Naive thymus-derived CD4-positive, alpha-beta T cell (primary cell): ENCODE measurements around the gene RAB1B. TPM values are rescaled to one million over a fixed set of nuclear protein-coding genes. Genes with fewer than 3 reads are reported as not detected.
"Not testable (repeated sequence)": the region's sequence is repeated elsewhere in the genome, so short reads cannot be mapped to it uniquely, and the experiment has no call there.

ENCODE experiments used
- ATAC-seq: fragments of 150-1000 bp; cut with Tn5 transposase; 2 replicates; pipeline ENCODE4 v1.10.0; 2021; ENCODE audit warnings: mild to moderate bottlenecking, moderate library complexity
- CTCF ChIA-PET: fragments of 350-600 bp; sonication (Branson Sonifier 250); formaldehyde crosslinking; loops from one replicate; lab custom pipeline; 2021; ENCODE audit warnings: antibody characterized with exemption; lab: Charles Lee
- POLR2A ChIA-PET: fragments of 350-600 bp; sonication (Branson Sonifier 250); formaldehyde crosslinking; loops from one replicate; lab custom pipeline; 2021; ENCODE audit warnings: antibody characterized with exemption, inconsistent platforms; lab: Charles Lee
- DNase-seq, 9 donors: peaks; one replicate each; pipeline versions ENCODE4 v3.0.0 to v3.0.0-alpha.2; 2020 to 2022; ENCODE audit warnings: mixed read lengths in 1 of 9
- H3K27ac ChIP-seq: one replicate; pipeline ENCODE4 v1.7.0; 2013; ENCODE audit warnings: mild to moderate bottlenecking, low read depth, low read length, moderate library complexity
- H3K27me3 ChIP-seq, 2 donors: one replicate each; pipeline ENCODE4 v1.7.0; 2013; ENCODE audit warnings: low read length in 2 of 2, mild to moderate bottlenecking in 2 of 2, moderate library complexity in 2 of 2; ENCODE audit not compliant: control insufficient read depth in 2 of 2, insufficient read depth in 2 of 2
- H3K36me3 ChIP-seq, 3 experiments: 1 replicate in 2 of 3; 2 replicates in 1 of 3; pipeline ENCODE4 v1.7.0; 2013; ENCODE audit warnings: low read length in 3 of 3, mild to moderate bottlenecking in 3 of 3, moderate library complexity in 1 of 3; ENCODE audit not compliant: insufficient read depth in 3 of 3, control insufficient read depth in 2 of 3
- H3K4me1 ChIP-seq, 2 donors: one replicate each; pipeline ENCODE4 v1.7.0; 2013; ENCODE audit warnings: low read length in 2 of 2, mild to moderate bottlenecking in 2 of 2, moderate library complexity in 1 of 2; ENCODE audit not compliant: control insufficient read depth in 2 of 2, insufficient read depth in 2 of 2
- H3K4me3 ChIP-seq: 2 replicates; pipeline ENCODE4 v1.7.0; 2013; ENCODE audit warnings: mild to moderate bottlenecking, low read length
- H3K9me3 ChIP-seq, 3 experiments: 1 replicate in 2 of 3; 2 replicates in 1 of 3; pipeline ENCODE4 v1.7.0; 2013; ENCODE audit warnings: low read length in 3 of 3; ENCODE audit not compliant: control insufficient read depth in 2 of 3
- H3K27ac Mint-ChIP-seq, 9 donors: one replicate each; pipeline ENCODE4 v1.8.0; 2020 to 2022; ENCODE audit warnings: mixed read lengths in 9 of 9, mild to moderate bottlenecking in 8 of 9, moderate library complexity in 5 of 9, inconsistent platforms in 2 of 9
- H3K27me3 Mint-ChIP-seq, 5 donors: one replicate each; pipeline ENCODE4 v1.8.0; 2021 to 2022; ENCODE audit warnings: mixed read lengths in 5 of 5, mild to moderate bottlenecking in 1 of 5
- H3K36me3 Mint-ChIP-seq, 5 donors: one replicate each; pipeline ENCODE4 v1.8.0; 2020 to 2022; ENCODE audit warnings: mixed read lengths in 5 of 5, mild to moderate bottlenecking in 3 of 5, inconsistent platforms in 1 of 5
- H3K4me1 Mint-ChIP-seq, 7 donors: one replicate each; pipeline ENCODE4 v1.8.0; 2020 to 2022; ENCODE audit warnings: mixed read lengths in 7 of 7, mild to moderate bottlenecking in 3 of 7, inconsistent platforms in 1 of 7
- H3K4me3 Mint-ChIP-seq, 10 donors: one replicate each; pipeline ENCODE4 v1.8.0; 2020 to 2022; ENCODE audit warnings: mild to moderate bottlenecking in 10 of 10, mixed read lengths in 10 of 10, moderate library complexity in 6 of 10, inconsistent platforms in 2 of 10
- H3K9me3 Mint-ChIP-seq, 11 donors: one replicate each; pipeline ENCODE4 v1.8.0; 2020 to 2022; ENCODE audit warnings: mixed read lengths in 11 of 11, mild to moderate bottlenecking in 4 of 11, inconsistent platforms in 1 of 11, moderate library complexity in 1 of 11
- intact Hi-C, 2 donors: fragments of 100-400 bp; cut with micrococcal nuclease; formaldehyde crosslinking; loops; one replicate each; pipeline ENCODE4 v1.15.1; 2023
- polyA plus RNA-seq, 2 donors: library from polyadenylated mRNA; unstranded; fragments of 300-500 nt; fragmentation: Illumina TruSeq; gene quantifications; one replicate each; pipeline ENCODE4 v1.2.3, GENCODE V29; 2021
- total RNA-seq, 6 experiments: library from RNA in 5 of 6; stranded (reverse) in 5 of 6; gene quantifications; 1 replicate in 5 of 6; 2 replicates in 1 of 6; pipeline ENCODE4 v1.2.3 and lab custom pipeline; 2021 to 2026

Gene RAB1B
- total and polyA plus RNA-seq, 7 experiments from 2014 or later: 11.3 to 151 (median 64.8) TPM

- ATAC-seq: no peak
- DNase-seq: no peak
- Histone ChIP-seq H3K27ac (no peak overlapping the region), H3K4me1 (peaks cover 11 to 28% of the 10 kb centered on the region in 2 donors), H3K4me3 (no peak overlapping the region), H3K9me3 (no peaks in the 10 kb centered on the region), H3K36me3 (peaks cover 10 to 51% (median 14%) of the 10 kb centered on the region in 3 experiments), H3K27me3 (no peaks in the 10 kb centered on the region)
- ChIA-PET CTCF (no interaction called here), POLR2A (interaction anchor here (0.5 kb wide), 1 partner anchor 200 kb away, joined by 3 read pairs; no protein-coding TSS in a partner anchor)
- Mint-ChIP-seq H3K4me3 (no peak overlapping the region), H3K36me3 (peaks cover 8 to 21% (median 11%) of the 10 kb centered on the region in 5 donors), H3K4me1 (peaks cover 11 to 40% (median 22%) of the 10 kb centered on the region in 7 donors), H3K27me3 (peaks cover 0 to 13% (median 0%) of the 10 kb centered on the region in 5 donors), H3K27ac (peak overlapping the region in 1 of 9 donors; percentile 38), H3K9me3 (no peaks in the 10 kb centered on the region)
- intact Hi-C loops: no loop called here
These were observed 7.7 kb downstream of the RAB1B start for GRCh38 chr11:66275984-66276612.

GRCh38 chr11:66276619-66277018, 8.2 kb downstream of the RAB1B start:
- Mint-ChIP-seq H3K36me3 (peaks cover 8 to 20% (median 11%) of the 10 kb centered on the region in 5 donors), H3K4me3 (peak overlapping the region in 2 of 10 donors; percentile 32 to 60), H3K4me1 (peaks cover 14 to 44% (median 26%) of the 10 kb centered on the region in 7 donors), H3K27ac (peak overlapping the region in 1 of 9 donors; percentile 38), H3K27me3 (peaks cover 0 to 13% (median 0%) of the 10 kb centered on the region in 5 donors)
- Histone ChIP-seq H3K36me3 (peaks cover 10 to 50% (median 14%) of the 10 kb centered on the region in 3 experiments), H3K4me1 (peaks cover 11 to 27% of the 10 kb centered on the region in 2 donors)
- ATAC-seq, H3K9me3 ChIP-seq, DNase-seq, H3K4me3 ChIP-seq, H3K27me3 ChIP-seq, H3K9me3 Mint-ChIP-seq, CTCF ChIA-PET, H3K27ac ChIP-seq: not testable (repeated sequence)
- intact Hi-C loops: loop anchor here in 1 of 2 donors (1.0 kb wide), 1 partner anchor 7 kb away; no protein-coding TSS in a partner anchor
- POLR2A ChIA-PET: interaction anchor here (0.5 to 6.8 kb wide), 4 partner anchors 6 to 388 kb away, joined by 3 to 56 read pairs (median 8); partner anchors contain the start of genes RAB1B and YIF1A

- peaks cover 0 to 13% (median 0%) of the 10 kb centered on the region in 5 donors for H3K27me3 Mint-ChIP-seq
- peaks cover 8 to 45% (median 11%) of the 10 kb centered on the region in 3 experiments for H3K36me3 ChIP-seq
- H3K9me3 Mint-ChIP-seq, H3K9me3 ChIP-seq, CTCF ChIA-PET, DNase-seq, ATAC-seq, H3K4me3 ChIP-seq, H3K27me3 ChIP-seq: not testable (repeated sequence)
- peak overlapping the region in 2 of 9 donors; percentile 34 to 54 for H3K27ac Mint-ChIP-seq
- peaks cover 16 to 27% of the 10 kb centered on the region in 2 donors for H3K4me1 ChIP-seq
- POLR2A ChIA-PET: interaction anchor here (0.6 to 6.8 kb wide), 5 partner anchors 7 to 388 kb away, joined by 3 to 56 read pairs (median 7); partner anchors contain the start of genes RAB1B and YIF1A
- peak overlapping the region; percentile 50 for H3K27ac ChIP-seq
- peak overlapping the region in 5 of 10 donors; percentile 20 to 60 (median 47) for H3K4me3 Mint-ChIP-seq
- intact Hi-C loops: loop anchor here in 1 of 2 donors (1.0 kb wide), 1 partner anchor 8 kb away; no protein-coding TSS in a partner anchor
- peaks cover 8 to 19% (median 11%) of the 10 kb centered on the region in 5 donors for H3K36me3 Mint-ChIP-seq
- peaks cover 13 to 44% (median 30%) of the 10 kb centered on the region in 7 donors for H3K4me1 Mint-ChIP-seq
These were observed 8.6 kb downstream of the RAB1B start for GRCh38 chr11:66277064-66277463.

- peak within 1 kb of the TSS in 9 of 10 donors; percentile 47 to 81 (median 66) for H3K4me3 Mint-ChIP-seq
- Histone ChIP-seq H3K4me3 (no peak within 1 kb of the TSS), H3K27ac (peak within 1 kb of the TSS; percentile 50)
These were observed 9.3 kb downstream of the RAB1B start, which contains the start of gene CNIH2 for GRCh38 chr11:66277471-66278362. TSS of gene CNIH2 (plus strand) at chr11:66278175. CDS start at chr11:66278457, 282 bp downstream.

GRCh38 chr11:66278363-66279091, 10.1 kb downstream of the RAB1B start:
- Mint-ChIP-seq H3K9me3 (peaks cover 0 to 3% (median 0%) of the 10 kb centered on the region in 11 donors), H3K27ac (peak overlapping the region in 4 of 9 donors; percentile 37 to 80 (median 48)), H3K36me3 (peaks cover under 1 to 12% (median 6%) of the 10 kb centered on the region in 5 donors), H3K4me1 (peaks cover 22 to 44% (median 31%) of the 10 kb centered on the region in 7 donors), H3K4me3 (peak overlapping the region in 9 of 10 donors; percentile 44 to 81 (median 66)), H3K27me3 (peaks cover 0 to 14% (median 0%) of the 10 kb centered on the region in 5 donors)
- no peak overlapping the region for H3K27ac ChIP-seq
- DNase-seq (peak in 1 of 9 donors; percentile 56), ATAC-seq (no peak)
- no peaks in the 10 kb centered on the region for H3K9me3 ChIP-seq
- intact Hi-C loops: loop anchor here in 1 of 2 donors (1.0 kb wide), 1 partner anchor 10 kb away; the partner anchor contains the start of gene RAB1B
- CTCF ChIA-PET: no interaction called here
- no peak overlapping the region for H3K4me3 ChIP-seq
- H3K36me3 ChIP-seq: peaks cover 0 to 31% (median 0%) of the 10 kb centered on the region in 3 experiments
- H3K4me1 ChIP-seq: peaks cover 21 to 22% of the 10 kb centered on the region in 2 donors
- H3K27me3 ChIP-seq: no peaks in the 10 kb centered on the region
- POLR2A ChIA-PET: interaction anchor here (0.6 to 6.8 kb wide), 3 partner anchors 8 to 275 kb away, joined by 4 to 56 read pairs (median 11); partner anchors contain the start of genes RAB1B and YIF1A

More at GRCh38 chr11:66277471-66278362, 9.3 kb downstream of the RAB1B start, which contains the start of gene CNIH2:
- Histone ChIP-seq H3K4me1 (peaks cover 20 to 24% of the 10 kb centered on the region in 2 donors), H3K27me3 (no peaks in the 10 kb centered on the region), H3K36me3 (peaks cover 5 to 39% (median 6%) of the 10 kb centered on the region in 3 experiments), H3K9me3 (no peaks in the 10 kb centered on the region)
- ATAC-seq (peak; percentile 44), DNase-seq (peak in 7 of 9 donors; percentile 37 to 71 (median 51))
- H3K36me3 Mint-ChIP-seq: peaks cover 4 to 15% (median 11%) of the 10 kb centered on the region in 5 donors
- H3K27ac Mint-ChIP-seq: peak within 1 kb of the TSS in 4 of 9 donors; percentile 37 to 80 (median 50)
- CTCF ChIA-PET: no interaction called here
- H3K9me3 Mint-ChIP-seq: peaks cover 0 to 3% (median 0%) of the 10 kb centered on the region in 11 donors
- POLR2A ChIA-PET: interaction anchor here (0.6 to 6.8 kb wide), 6 partner anchors 8 to 389 kb away, joined by 3 to 56 read pairs (median 6); partner anchors contain the start of genes RAB1B and YIF1A
- intact Hi-C loops: loop anchor here (1.0 kb wide), 2 partner anchors 8 to 9 kb away; partner anchors contain the start of gene RAB1B (in 1 of the 2)
- peaks cover 0 to 14% (median 0%) of the 10 kb centered on the region in 5 donors for H3K27me3 Mint-ChIP-seq
- peaks cover 20 to 46% (median 29%) of the 10 kb centered on the region in 7 donors for H3K4me1 Mint-ChIP-seq
